Stimulated activated CD4-positive, alpha-beta T cell treated with anti-CD3 and anti-CD28 coated beads, TNF-alpha, amount 100 ng/mL, for 24 hours (primary cell): ENCODE measurements around the gene CSF2.
"Not testable (repeated sequence)": the region's sequence is repeated elsewhere in the genome, so short reads cannot be mapped to it uniquely, and the experiment has no call there.

Source experiments
- DNase-seq, 3 experiments: peaks; one replicate each; pipeline ENCODE4 v3.0.0-alpha.2; 2020; ENCODE audit warnings: low read depth in 3 of 3

The CSF2 gene

GRCh38 chr5:132108495-132108894 is 34.9 kb downstream of the CSF2 start:
- not testable (repeated sequence) for DNase-seq

GRCh38 chr5:132108957-132109356 is 35.4 kb downstream of the CSF2 start:
- DNase-seq, result not testable (repeated sequence)

GRCh38 chr5:132109494-132110053 is 36.0 kb downstream of the CSF2 start:
- DNase-seq, result no peak

- no peak for DNase-seq
Observed at GRCh38 chr5:132110195-132110594, 36.6 kb downstream of the CSF2 start.

- DNase-seq, result no peak
Observed at GRCh38 chr5:132110930-132111329, 37.3 kb downstream of the CSF2 start.

GRCh38 chr5:132112111-132112510 is 38.5 kb downstream of the CSF2 start:
- DNase-seq, result no peak

GRCh38 chr5:132114150-132115121 is 40.8 kb downstream of the CSF2 start:
- no peak for DNase-seq

- no peak for DNase-seq
Observed at GRCh38 chr5:132115375-132115774, 41.8 kb downstream of the CSF2 start.

GRCh38 chr5:132116072-132116471 is 42.5 kb downstream of the CSF2 start:
- DNase-seq, result no peak

- DNase-seq, result not testable (repeated sequence)
Observed at GRCh38 chr5:132116909-132117489, 43.4 kb downstream of the CSF2 start.

GRCh38 chr5:132120717-132121116 is 47.1 kb downstream of the CSF2 start:
- DNase-seq, result not testable (repeated sequence)

GRCh38 chr5:132122971-132123370 is 49.4 kb downstream of the CSF2 start:
- not testable (repeated sequence) for DNase-seq

- DNase-seq, result not testable (repeated sequence)
Observed at GRCh38 chr5:132123578-132123977, 50.0 kb downstream of the CSF2 start.
